Mesenchymal stem cell (in vitro differentiated cells and primary cell): ENCODE measurements around the gene FMO3.

Experiments
- DNase-seq: peaks from one replicate; pipeline ENCODE4 v3.0.0-alpha.2; 2013
- H2AFZ ChIP-seq: one replicate; pipeline ENCODE4 v1.6.1; 2013; ENCODE audit warnings: low read depth, mild to moderate bottlenecking, control low read depth, inconsistent platforms, low read length, moderate library complexity
- H2AK5ac ChIP-seq: 2 replicates; pipeline ENCODE4 v1.6.1; 2013; ENCODE audit warnings: low read length, moderate library complexity, mild to moderate bottlenecking, inconsistent platforms; ENCODE audit not compliant: severe bottlenecking
- H2BK120ac ChIP-seq: one replicate; pipeline ENCODE4 v1.6.1; 2013; ENCODE audit warnings: low read depth, mild to moderate bottlenecking, inconsistent platforms, low read length, moderate library complexity
- H2BK12ac ChIP-seq, 2 experiments: one replicate each; pipeline ENCODE4 v1.6.1; 2013; ENCODE audit warnings: inconsistent platforms in 2 of 2, low read length in 2 of 2, mild to moderate bottlenecking in 2 of 2, moderate library complexity in 2 of 2, control low read depth in 1 of 2
- H2BK15ac ChIP-seq: one replicate; pipeline ENCODE4 v1.6.1; 2013; ENCODE audit warnings: mild to moderate bottlenecking, low read depth, inconsistent platforms; ENCODE audit not compliant: poor library complexity, severe bottlenecking
- H2BK5ac ChIP-seq: 2 replicates; pipeline ENCODE4 v1.6.1; 2013; ENCODE audit warnings: low read depth, mild to moderate bottlenecking, low read length, control low read depth, inconsistent platforms; ENCODE audit not compliant: poor library complexity, severe bottlenecking
- H3K14ac ChIP-seq, 2 experiments: one replicate each; pipeline ENCODE4 v1.6.1; 2013; ENCODE audit warnings: inconsistent platforms in 2 of 2, low read length in 2 of 2, control low read depth in 1 of 2, mild to moderate bottlenecking in 1 of 2, moderate library complexity in 1 of 2
- H3K18ac ChIP-seq, 2 experiments: one replicate each; pipeline ENCODE4 v1.6.1; 2013; ENCODE audit warnings: inconsistent platforms in 2 of 2, low read length in 2 of 2, control low read depth in 1 of 2, low read depth in 1 of 2, mild to moderate bottlenecking in 1 of 2
- H3K23ac ChIP-seq, 2 experiments: one replicate each; pipeline ENCODE4 v1.6.1; 2013; ENCODE audit warnings: inconsistent platforms in 2 of 2, low read length in 2 of 2, mild to moderate bottlenecking in 2 of 2, moderate library complexity in 2 of 2, control low read depth in 1 of 2
- H3K27ac ChIP-seq: 2 replicates; pipeline ENCODE4 v1.5.1; 2013; ENCODE audit warnings: mild to moderate bottlenecking, moderate library complexity, low read length, control low read depth, inconsistent platforms; ENCODE audit not compliant: poor library complexity, severe bottlenecking
- H3K27me3 ChIP-seq, 2 experiments: 2 replicates each; pipeline versions ENCODE4 v1.6.1 to v1.7.0; 2013; ENCODE audit warnings: low read length in 2 of 2, mild to moderate bottlenecking in 2 of 2, moderate library complexity in 2 of 2, control low read depth in 1 of 2, inconsistent platforms in 1 of 2; ENCODE audit not compliant: control insufficient read depth in 1 of 2, insufficient read depth in 1 of 2
- H3K36me3 ChIP-seq, 2 experiments: 2 replicates each; pipeline versions ENCODE4 v1.6.1 to v1.7.0; 2013; ENCODE audit warnings: low read length in 2 of 2, control low read depth in 1 of 2, inconsistent platforms in 1 of 2, low read depth in 1 of 2, mild to moderate bottlenecking in 1 of 2; ENCODE audit not compliant: insufficient read depth in 2 of 2, control insufficient read depth in 1 of 2
- H3K4ac ChIP-seq, 2 experiments: one replicate each; pipeline ENCODE4 v1.6.1; 2013; ENCODE audit warnings: inconsistent platforms in 2 of 2, low read length in 2 of 2, mild to moderate bottlenecking in 2 of 2, moderate library complexity in 2 of 2, control low read depth in 1 of 2, low read depth in 1 of 2
- H3K4me1 ChIP-seq: 2 replicates; pipeline ENCODE4 v1.6.1; 2013; ENCODE audit warnings: low read depth, low read length, control low read depth; ENCODE audit not compliant: control insufficient read depth, insufficient read depth
- H3K4me2 ChIP-seq: 2 replicates; pipeline ENCODE4 v1.6.1; 2013; ENCODE audit warnings: low read length, mild to moderate bottlenecking, inconsistent platforms; ENCODE audit not compliant: poor library complexity, severe bottlenecking
- H3K4me3 ChIP-seq, 2 experiments: 2 replicates each; pipeline versions ENCODE4 v1.5.1 to v1.7.0; 2013; ENCODE audit warnings: low read length in 2 of 2, mild to moderate bottlenecking in 2 of 2, control low read depth in 1 of 2, low read depth in 1 of 2; ENCODE audit not compliant: insufficient read depth in 1 of 2
- H3K79me1 ChIP-seq: replicated peaks from 2 replicates; pipeline ENCODE4 v1.6.1; 2013; ENCODE audit warnings: mild to moderate bottlenecking, control low read depth, low read length, inconsistent platforms; ENCODE audit not compliant: poor library complexity, severe bottlenecking
- H3K9ac ChIP-seq: 2 replicates; pipeline ENCODE4 v1.7.0; 2013; ENCODE audit warnings: mild to moderate bottlenecking, low read length, moderate library complexity
- H3K9me3 ChIP-seq: 2 replicates; pipeline ENCODE4 v1.7.0; 2013; ENCODE audit warnings: mild to moderate bottlenecking, low read length; ENCODE audit not compliant: control insufficient read depth
- H4K8ac ChIP-seq: one replicate; pipeline ENCODE4 v1.6.1; 2013; ENCODE audit warnings: inconsistent platforms, mild to moderate bottlenecking, low read length, moderate library complexity
- H4K91ac ChIP-seq: one replicate; pipeline ENCODE4 v1.6.1; 2013; ENCODE audit warnings: mild to moderate bottlenecking, low read length, inconsistent platforms
- WGBS: methylation state at CpG from one replicate; pipeline ENCODE4 v1.1.7; 2013; ENCODE audit warnings: mixed read lengths; 5-methylcytosine and 5-hydroxymethylcytosine counted together

Gene FMO3

GRCh38 chr1:171113382-171113781, 22.7 kb downstream of the FMO3 start:
- H2AK5ac ChIP-seq = no peak overlapping the region
- no peak overlapping the region for H3K18ac ChIP-seq
- no peak overlapping the region for H2BK5ac ChIP-seq
- H3K36me3 ChIP-seq = no peaks in the 10 kb centered on the region
- no peak for DNase-seq
- no peak overlapping the region for H2BK15ac ChIP-seq
- no peak overlapping the region for H4K8ac ChIP-seq
- H3K9me3 ChIP-seq = no peaks in the 10 kb centered on the region
- H2AFZ ChIP-seq = no peak overlapping the region
- no peak overlapping the region for H3K9ac ChIP-seq
- H3K4ac ChIP-seq = no peak overlapping the region
- no peak overlapping the region for H4K91ac ChIP-seq
- H2BK12ac ChIP-seq = no peak overlapping the region
- WGBS = 73% methylated on average over 3 of the region's 3 CpGs
- no peak overlapping the region for H3K27ac ChIP-seq
- H3K23ac ChIP-seq = no peak overlapping the region
- no peaks in the 10 kb centered on the region for H3K4me1 ChIP-seq
- H3K79me1 ChIP-seq = no peaks in the 10 kb centered on the region
- no peak overlapping the region for H3K14ac ChIP-seq
- H3K4me2 ChIP-seq = no peak overlapping the region
- H2BK120ac ChIP-seq = no peak overlapping the region
- H3K27me3 ChIP-seq = peaks cover 0 to 3% of the 10 kb centered on the region in 2 experiments
- H3K4me3 ChIP-seq = no peak overlapping the region

- Histone ChIP-seq H2AFZ (no peak overlapping the region), H3K27me3 (peaks cover 0 to 3% of the 10 kb centered on the region in 2 experiments), H2BK120ac (no peak overlapping the region), H4K8ac (no peak overlapping the region), H3K9me3 (no peaks in the 10 kb centered on the region), H2BK5ac (no peak overlapping the region), H3K4me3 (no peak overlapping the region), H2AK5ac (no peak overlapping the region), H2BK12ac (no peak overlapping the region), H3K36me3 (no peaks in the 10 kb centered on the region), H3K9ac (no peak overlapping the region), H3K18ac (no peak overlapping the region), H3K27ac (no peak overlapping the region), H3K14ac (no peak overlapping the region), H3K79me1 (no peaks in the 10 kb centered on the region), H3K4me1 (no peaks in the 10 kb centered on the region), H3K4me2 (no peak overlapping the region), H2BK15ac (no peak overlapping the region), H3K23ac (no peak overlapping the region), H4K91ac (no peak overlapping the region), H3K4ac (no peak overlapping the region)
- no peak for DNase-seq
- WGBS = 100% methylated on average over 1 of the region's 2 CpGs
Measured at GRCh38 chr1:171115280-171115897, 24.7 kb downstream of the FMO3 start.

- Histone ChIP-seq H2BK120ac (no peak overlapping the region), H2BK5ac (no peak overlapping the region), H2BK15ac (no peak overlapping the region), H3K27ac (no peak overlapping the region), H4K91ac (no peak overlapping the region), H2BK12ac (no peak overlapping the region), H3K36me3 (no peaks in the 10 kb centered on the region), H3K14ac (no peak overlapping the region), H3K4me2 (no peak overlapping the region), H3K27me3 (peaks cover 0 to 3% of the 10 kb centered on the region in 2 experiments), H3K18ac (no peak overlapping the region), H3K4me1 (no peaks in the 10 kb centered on the region), H3K23ac (no peak overlapping the region), H4K8ac (no peak overlapping the region), H3K79me1 (no peaks in the 10 kb centered on the region), H3K4ac (no peak overlapping the region), H3K4me3 (no peak overlapping the region), H2AK5ac (no peak overlapping the region), H3K9me3 (no peaks in the 10 kb centered on the region), H2AFZ (no peak overlapping the region), H3K9ac (no peak overlapping the region)
- peak; percentile 39 for DNase-seq
- whole genome bisulfite sequencing = 100% methylated on average over 1 of the region's 1 CpG
Measured at GRCh38 chr1:171116676-171117075, 26.0 kb downstream of the FMO3 start.

- Histone ChIP-seq H3K23ac (no peak overlapping the region), H3K79me1 (no peaks in the 10 kb centered on the region), H3K18ac (no peak overlapping the region), H4K8ac (no peak overlapping the region), H3K4me3 (no peak overlapping the region), H2BK120ac (no peak overlapping the region), H3K27me3 (peaks cover 0 to 3% of the 10 kb centered on the region in 2 experiments), H3K4me1 (no peaks in the 10 kb centered on the region), H3K36me3 (no peaks in the 10 kb centered on the region), H3K4ac (no peak overlapping the region), H2AFZ (no peak overlapping the region), H2BK12ac (no peak overlapping the region), H2AK5ac (no peak overlapping the region), H2BK15ac (no peak overlapping the region), H3K9ac (no peak overlapping the region), H3K4me2 (no peak overlapping the region), H3K14ac (no peak overlapping the region), H2BK5ac (no peak overlapping the region), H3K9me3 (no peaks in the 10 kb centered on the region), H4K91ac (no peak overlapping the region), H3K27ac (no peak overlapping the region)
- 86% methylated on average over 6 of the region's 6 CpGs for WGBS
- DNase-seq = no peak
Measured at GRCh38 chr1:171117085-171117484, 26.4 kb downstream of the FMO3 start.
